ENCODE measurements around the gene MACROD1.
"Not testable (repeated sequence)": the region's sequence is repeated elsewhere in the genome, so short reads cannot be mapped to it uniquely, and the experiment has no call there.

MACROD1 gene

GRCh38 chr11:64056213-64056785 lies 109.6 kb downstream of the MACROD1 start:
- DNase-seq (ENCODE audit: low read depth), result no peak

- no peak for DNase-seq (ENCODE audit: low read depth)
Measured at GRCh38 chr11:64055077-64055476, 110.8 kb downstream of the MACROD1 start.

- no peak for DNase-seq (ENCODE audit: low read depth)
Measured at GRCh38 chr11:64053699-64054098, 112.2 kb downstream of the MACROD1 start.

GRCh38 chr11:64052938-64053622 lies 112.8 kb downstream of the MACROD1 start:
- no peak for DNase-seq (ENCODE audit: low read depth)

GRCh38 chr11:64052436-64052835 lies 113.5 kb downstream of the MACROD1 start:
- no peak for DNase-seq (ENCODE audit: low read depth)

- DNase-seq (ENCODE audit: low read depth), result no peak
Measured at GRCh38 chr11:64051297-64051696, 114.6 kb downstream of the MACROD1 start.

GRCh38 chr11:64049509-64049908 lies 116.4 kb downstream of the MACROD1 start:
- no peak for DNase-seq (ENCODE audit: low read depth)

- DNase-seq (ENCODE audit: low read depth), result no peak
Measured at GRCh38 chr11:64048042-64048854, 117.7 kb downstream of the MACROD1 start.

- DNase-seq (ENCODE audit: low read depth), result not testable (repeated sequence)
Measured at GRCh38 chr11:64047373-64047772, 118.5 kb downstream of the MACROD1 start.

GRCh38 chr11:64045700-64046099 lies 120.2 kb downstream of the MACROD1 start:
- DNase-seq (ENCODE audit: low read depth), result no peak

GRCh38 chr11:64044730-64045393 lies 121.1 kb downstream of the MACROD1 start:
- no peak for DNase-seq (ENCODE audit: low read depth)

GRCh38 chr11:64043545-64043944 lies 122.4 kb downstream of the MACROD1 start:
- no peak for DNase-seq (ENCODE audit: low read depth)

GRCh38 chr11:64042301-64042700 lies 123.6 kb downstream of the MACROD1 start:
- no peak for DNase-seq (ENCODE audit: low read depth)

- DNase-seq (ENCODE audit: low read depth), result no peak
Measured at GRCh38 chr11:64041846-64042245, 124.1 kb downstream of the MACROD1 start.

- DNase-seq (ENCODE audit: low read depth), result no peak
Measured at GRCh38 chr11:64040684-64041322, 125.1 kb downstream of the MACROD1 start.

- no peak for DNase-seq (ENCODE audit: low read depth)
Measured at GRCh38 chr11:64039012-64039665, 126.8 kb downstream of the MACROD1 start.

GRCh38 chr11:64038500-64038899 lies 127.4 kb downstream of the MACROD1 start:
- DNase-seq (ENCODE audit: low read depth), result no peak

- no peak for DNase-seq (ENCODE audit: low read depth)
Measured at GRCh38 chr11:64037027-64037634, 128.8 kb downstream of the MACROD1 start.

GRCh38 chr11:64036087-64037026 lies 129.6 kb downstream of the MACROD1 start:
- no peak for DNase-seq (ENCODE audit: low read depth)

GRCh38 chr11:64035576-64035975 lies 130.3 kb downstream of the MACROD1 start, which contains the start of gene FLRT1:
Gene FLRT1, plus strand, starts transcription at chr11:64035931. Its CDS starts 80,337 bp downstream, at chr11:64116268.
- no peak for DNase-seq (ENCODE audit: low read depth)

Data from CMK (cell line).